ENCODE measurements around the gene AP2S1.

DNA sequence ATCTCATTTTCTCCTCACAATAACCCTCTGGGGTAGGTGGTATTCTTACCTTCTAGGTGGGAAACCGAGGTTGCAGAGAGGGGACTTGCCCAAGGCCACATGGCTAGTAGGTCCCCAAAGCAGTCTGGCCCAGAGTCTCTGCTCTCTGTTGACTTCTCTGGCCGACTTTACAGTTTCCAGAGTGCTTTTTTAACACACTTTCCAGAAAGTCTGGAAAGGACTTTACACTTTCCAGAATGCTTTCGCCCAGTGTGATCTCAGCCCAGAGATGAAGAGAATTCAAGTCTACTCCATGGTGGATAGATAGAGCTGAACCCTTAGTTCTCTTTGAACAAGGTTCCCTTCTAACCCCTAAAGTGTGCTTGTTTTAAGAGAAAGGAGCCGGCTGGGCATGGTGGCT lies 22.3 kb upstream of the AP2S1 start:
- TF ChIP-seq, protein P1, sequence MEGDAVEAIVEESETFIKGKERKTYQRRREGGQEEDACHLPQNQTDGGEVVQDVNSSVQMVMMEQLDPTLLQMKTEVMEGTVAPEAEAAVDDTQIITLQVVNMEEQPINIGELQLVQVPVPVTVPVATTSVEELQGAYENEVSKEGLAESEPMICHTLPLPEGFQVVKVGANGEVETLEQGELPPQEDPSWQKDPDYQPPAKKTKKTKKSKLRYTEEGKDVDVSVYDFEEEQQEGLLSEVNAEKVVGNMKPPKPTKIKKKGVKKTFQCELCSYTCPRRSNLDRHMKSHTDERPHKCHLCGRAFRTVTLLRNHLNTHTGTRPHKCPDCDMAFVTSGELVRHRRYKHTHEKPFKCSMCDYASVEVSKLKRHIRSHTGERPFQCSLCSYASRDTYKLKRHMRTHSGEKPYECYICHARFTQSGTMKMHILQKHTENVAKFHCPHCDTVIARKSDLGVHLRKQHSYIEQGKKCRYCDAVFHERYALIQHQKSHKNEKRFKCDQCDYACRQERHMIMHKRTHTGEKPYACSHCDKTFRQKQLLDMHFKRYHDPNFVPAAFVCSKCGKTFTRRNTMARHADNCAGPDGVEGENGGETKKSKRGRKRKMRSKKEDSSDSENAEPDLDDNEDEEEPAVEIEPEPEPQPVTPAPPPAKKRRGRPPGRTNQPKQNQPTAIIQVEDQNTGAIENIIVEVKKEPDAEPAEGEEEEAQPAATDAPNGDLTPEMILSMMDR (IDR thresholded peaks at IDR 0.05; ENCODE audit: low read depth, low read length) = no peak
- TF ChIP-seq EZH2phosphoT487 (IDR thresholded peaks at IDR 0.05; ENCODE audit: low read depth) = no peak
